Caco-2 (cell line): ENCODE measurements around the gene PYM1. TPM values are rescaled to one million over a fixed set of nuclear protein-coding genes. Genes with fewer than 3 reads are reported as not detected.
A peak's percentile ranks its signal among the peaks of the same experiment; 100 is the strongest.

Experiments used
- BruUV-seq: library from RNA; stranded (reverse); fragments of 400-500 nt; replicated peaks from 2 replicates; lab custom pipeline; 2021; lab: Mats Ljungman, UMichigan
- CTCF ChIA-PET: fragments of 300-600 bp; sonication (Branson Sonifier 250); formaldehyde crosslinking; loops from one replicate; lab custom pipeline; 2022; ENCODE audit warnings: antibody characterized with exemption; lab: Charles Lee
- POLR2A ChIA-PET: fragments of 300-600 bp; sonication (Branson Sonifier 250); formaldehyde crosslinking; loops from one replicate; lab custom pipeline; 2022; ENCODE audit warnings: antibody characterized with exemption; lab: Charles Lee
- DNase-seq, 2 experiments: peaks; one replicate each; pipeline versions ENCODE4 v3.0.0 to v3.0.0-alpha.2; 2020 to 2022
- H3K27me3 ChIP-seq: replicated peaks from 2 replicates; pipeline ENCODE4 v1.6.0; 2011; ENCODE audit warnings: low read length; ENCODE audit not compliant: control insufficient read depth, insufficient read depth
- H3K36me3 ChIP-seq: 2 replicates; pipeline ENCODE4 v1.5.1; 2011; ENCODE audit warnings: low read length; ENCODE audit not compliant: control insufficient read depth, insufficient read depth
- H3K4me1 ChIP-seq: fragments of 250-450 bp; sonication (Bioruptor Pico); 2 replicates; pipeline ENCODE4 v1.5.1; 2020; ENCODE audit warnings: mild to moderate bottlenecking
- H3K4me3 ChIP-seq: 2 replicates; pipeline ENCODE4 v1.5.1; 2011; ENCODE audit warnings: low read depth, mild to moderate bottlenecking, control low read depth, low read length
- H3K9me3 ChIP-seq: fragments of 250-450 bp; sonication (Bioruptor Pico); 2 replicates; pipeline ENCODE4 v1.5.1; 2020; ENCODE audit warnings: mild to moderate bottlenecking, moderate library complexity
- H3K27ac Mint-ChIP-seq: one replicate; pipeline ENCODE4 v1.8.0; 2022; ENCODE audit warnings: mixed read lengths; ENCODE audit not compliant: unreplicated experiment
- H3K27me3 Mint-ChIP-seq: one replicate; pipeline ENCODE4 v1.8.0; 2022; ENCODE audit warnings: mixed read lengths; ENCODE audit not compliant: insufficient read depth, unreplicated experiment
- H3K36me3 Mint-ChIP-seq: one replicate; pipeline ENCODE4 v1.8.0; 2022; ENCODE audit warnings: mild to moderate bottlenecking, mixed read lengths; ENCODE audit not compliant: insufficient read depth, unreplicated experiment
- H3K4me1 Mint-ChIP-seq: one replicate; pipeline ENCODE4 v1.8.0; 2022; ENCODE audit warnings: low read depth, mixed read lengths; ENCODE audit not compliant: unreplicated experiment
- H3K4me3 Mint-ChIP-seq: one replicate; pipeline ENCODE4 v1.8.0; 2022; ENCODE audit warnings: mild to moderate bottlenecking, moderate library complexity, mixed read lengths; ENCODE audit not compliant: unreplicated experiment
- H3K9me3 Mint-ChIP-seq: one replicate; pipeline ENCODE4 v1.8.0; 2022; ENCODE audit warnings: mixed read lengths; ENCODE audit not compliant: unreplicated experiment
- CTCF ChIP-seq, 2 experiments: fragments of 200-600 bp in 1 of 2; IDR thresholded peaks; 1 replicate in 1 of 2; 2 replicates in 1 of 2; pipeline versions ENCODE4 v1.5.1 to v1.8.0; 2011 to 2022; ENCODE audit warnings: antibody characterized with exemption in 1 of 2, control low read depth in 1 of 2, inconsistent platforms in 1 of 2, low read depth in 1 of 2, low read length in 1 of 2, mild to moderate bottlenecking in 1 of 2, moderate library complexity in 1 of 2; ENCODE audit not compliant: insufficient read depth in 1 of 2, severe bottlenecking in 1 of 2, unreplicated experiment in 1 of 2
- intact Hi-C: fragments of 100-400 bp; cut with micrococcal nuclease; formaldehyde crosslinking; loops from one replicate; pipeline ENCODE4 v1.10.0; 2022; ENCODE audit not compliant: unreplicated experiment
- total RNA-seq: library from RNA; stranded (reverse); gene quantifications from 2 replicates; pipeline ENCODE4 v1.2.3, GENCODE V29; 2022

Gene PYM1
- total RNA-seq, 1 experiment from 2014 or later: 47.2 TPM

GRCh38 chr12:55915482-55915859, 12.2 kb downstream of the PYM1 start:
- Histone ChIP-seq H3K36me3 (no peaks in the 10 kb centered on the region; the same call in 1 of the 2 replicates), H3K27me3 (no peaks in the 10 kb centered on the region), H3K4me3 (no peak overlapping the region), H3K9me3 (no peaks in the 10 kb centered on the region), H3K4me1 (peaks cover 8% of the 10 kb centered on the region; the same call in 1 of the 2 replicates)
- TF ChIP-seq CTCF (IDR thresholded peaks at IDR 0.05; ENCODE audit: insufficient read depth in 1 of 2, low read depth in 1 of 2, low read length in 1 of 2, severe bottlenecking in 1 of 2, unreplicated experiment in 1 of 2): no peak
- Mint-ChIP-seq H3K27me3 (no peaks in the 10 kb centered on the region), H3K9me3 (no peaks in the 10 kb centered on the region), H3K36me3 (peaks cover 55% of the 10 kb centered on the region), H3K4me3 (no peak overlapping the region), H3K27ac (no peak overlapping the region), H3K4me1 (peaks cover 11% of the 10 kb centered on the region)
- intact Hi-C loops: no loop called here
- DNase-seq: no peak
- POLR2A ChIA-PET: no interaction called here
- CTCF ChIA-PET: interaction anchor here (0.6 kb wide), 1 partner anchor 86 kb away, joined by 8 read pairs; no protein-coding TSS in a partner anchor
- no TSS peak for BruUV-seq

- no peaks in the 10 kb centered on the region for H3K9me3 ChIP-seq
- H3K4me1 ChIP-seq: peaks cover 15% of the 10 kb centered on the region
- intact Hi-C loops: no loop called here
- ChIA-PET POLR2A (no interaction called here), CTCF (no interaction called here)
- H3K4me1 Mint-ChIP-seq: peaks cover 26% of the 10 kb centered on the region
- BruUV-seq: no TSS peak
- no peaks in the 10 kb centered on the region for H3K9me3 Mint-ChIP-seq
- H3K27ac Mint-ChIP-seq: no peak overlapping the region
- H3K27me3 ChIP-seq: no peaks in the 10 kb centered on the region
- no peaks in the 10 kb centered on the region for H3K36me3 ChIP-seq
- H3K4me3 ChIP-seq: no peak overlapping the region
- no peak overlapping the region for H3K4me3 Mint-ChIP-seq
- no peak for TF ChIP-seq CTCF (IDR thresholded peaks at IDR 0.05; ENCODE audit: insufficient read depth in 1 of 2, low read depth in 1 of 2, low read length in 1 of 2, severe bottlenecking in 1 of 2, unreplicated experiment in 1 of 2)
- no peaks in the 10 kb centered on the region for H3K27me3 Mint-ChIP-seq
- H3K36me3 Mint-ChIP-seq: peaks cover 51% of the 10 kb centered on the region
- no peak for DNase-seq
Measured at GRCh38 chr12:55912908-55913307, 14.8 kb downstream of the PYM1 start.

- H3K4me3 ChIP-seq: no peak overlapping the region
- CTCF ChIA-PET: interaction anchor here (0.6 kb wide), 1 partner anchor 84 kb away, joined by 5 read pairs; no protein-coding TSS in a partner anchor
- BruUV-seq: no TSS peak
- no peaks in the 10 kb centered on the region for H3K27me3 Mint-ChIP-seq
- no peak for TF ChIP-seq CTCF (IDR thresholded peaks at IDR 0.05; ENCODE audit: insufficient read depth in 1 of 2, low read depth in 1 of 2, low read length in 1 of 2, severe bottlenecking in 1 of 2, unreplicated experiment in 1 of 2)
- H3K36me3 ChIP-seq: no peaks in the 10 kb centered on the region
- peak overlapping the region; percentile 65 for H3K27ac Mint-ChIP-seq
- peak overlapping the region; percentile 44 for H3K4me3 Mint-ChIP-seq
- no peaks in the 10 kb centered on the region for H3K9me3 ChIP-seq
- POLR2A ChIA-PET: interaction anchor here (0.6 to 2.4 kb wide), 2 partner anchors 92 to 1320 kb away, joined by 3 to 6 read pairs; partner anchors contain the start of genes ORMDL2, SARNP and SHMT2
- intact Hi-C loops: no loop called here
- peaks cover 20% of the 10 kb centered on the region for H3K4me1 Mint-ChIP-seq
- peaks cover 26% of the 10 kb centered on the region for H3K36me3 Mint-ChIP-seq
- no peak for DNase-seq
- H3K4me1 ChIP-seq: peaks cover 15% of the 10 kb centered on the region
- H3K27me3 ChIP-seq: no peaks in the 10 kb centered on the region
- H3K9me3 Mint-ChIP-seq: no peaks in the 10 kb centered on the region
Measured at GRCh38 chr12:55909513-55909884, 18.2 kb downstream of the PYM1 start.
